HG02642 (cell line): ENCODE results near the gene DFFA.

Source experiments
- ATAC-seq: cut with Tn5 transposase; IDR thresholded peaks from one replicate; pipeline ENCODE4 v1.9.1; 2021; ENCODE audit warnings: mild to moderate bottlenecking; ENCODE audit not compliant: unreplicated experiment, poor library complexity

The DFFA gene

GRCh38 chr1:10472220-10473144 lies at the start of gene DFFA:
Gene DFFA (minus strand): TSS chr1:10472529. CDS start chr1:10472458, 71 bp downstream.
- peak; percentile 74 for ATAC-seq

- ATAC-seq, result no peak
These were observed 49.3 kb upstream of the DFFA start for GRCh38 chr1:10521537-10522157.

GRCh38 chr1:10520952-10521351 lies 48.6 kb upstream of the DFFA start:
- ATAC-seq, result no peak

GRCh38 chr1:10520497-10520896 lies 48.2 kb upstream of the DFFA start:
- no peak for ATAC-seq

GRCh38 chr1:10519016-10519417 lies 46.7 kb upstream of the DFFA start:
- no peak for ATAC-seq

GRCh38 chr1:10517677-10517982 lies 45.3 kb upstream of the DFFA start:
- ATAC-seq, result no peak

- ATAC-seq, result no peak
These were observed 44.8 kb upstream of the DFFA start for GRCh38 chr1:10516925-10517676.

GRCh38 chr1:10515976-10516750 lies 43.8 kb upstream of the DFFA start:
- ATAC-seq, result no peak

- ATAC-seq, result no peak
These were observed 43.1 kb upstream of the DFFA start for GRCh38 chr1:10515301-10515975.

GRCh38 chr1:10514490-10515235 lies 42.3 kb upstream of the DFFA start:
- no peak for ATAC-seq

GRCh38 chr1:10513199-10513598 lies 40.9 kb upstream of the DFFA start:
- no peak for ATAC-seq

- no peak for ATAC-seq
These were observed 39.2 kb upstream of the DFFA start for GRCh38 chr1:10511494-10511885.

- ATAC-seq, result peak; percentile 85
These were observed 38.5 kb upstream of the DFFA start for GRCh38 chr1:10510520-10511493.

- no peak for ATAC-seq
These were observed 37.6 kb upstream of the DFFA start for GRCh38 chr1:10509809-10510509.

- ATAC-seq, result no peak
These were observed 36.2 kb upstream of the DFFA start for GRCh38 chr1:10508511-10508951.

GRCh38 chr1:10507111-10507879 lies 35.0 kb upstream of the DFFA start:
- ATAC-seq, result no peak

- no peak for ATAC-seq
These were observed 34.3 kb upstream of the DFFA start for GRCh38 chr1:10506677-10507047.
